ENCODE data around the gene IFNL2. TPM values are rescaled to one million over a fixed set of nuclear protein-coding genes. Genes with fewer than 3 reads are reported as not detected.
"Not testable (repeated sequence)": the region's sequence is repeated elsewhere in the genome, so short reads cannot be mapped to it uniquely, and the experiment has no call there.

IFNL2 gene
- total RNA-seq, 1 experiment from 2014 or later: not detected

- DNase-seq (ENCODE audit: low spot score): peak; percentile 28
Observed at GRCh38 chr19:39296055-39296645, 28.0 kb downstream of the IFNL2 start, which contains the start of gene IFNL1. Gene IFNL1 (plus strand): TSS chr19:39296407. CDS start chr19:39296422, 15 bp downstream.

- no peak for DNase-seq (ENCODE audit: low spot score)
Observed at GRCh38 chr19:39296906-39297305, 28.7 kb downstream of the IFNL2 start.

GRCh38 chr19:39297931-39298634 lies 29.9 kb downstream of the IFNL2 start:
- no peak for DNase-seq (ENCODE audit: low spot score)

- DNase-seq (ENCODE audit: low spot score): no peak
Observed at GRCh38 chr19:39299404-39299803, 31.2 kb downstream of the IFNL2 start.

- no peak for DNase-seq (ENCODE audit: low spot score)
Observed at GRCh38 chr19:39299832-39300231, 31.6 kb downstream of the IFNL2 start.

- no peak for DNase-seq (ENCODE audit: low spot score)
Observed at GRCh38 chr19:39301021-39301420, 32.8 kb downstream of the IFNL2 start.

GRCh38 chr19:39301562-39301961 lies 33.4 kb downstream of the IFNL2 start:
- no peak for DNase-seq (ENCODE audit: low spot score)

- DNase-seq (ENCODE audit: low spot score): no peak
Observed at GRCh38 chr19:39303373-39304184, 35.4 kb downstream of the IFNL2 start.

GRCh38 chr19:39304185-39304513 lies 36.0 kb downstream of the IFNL2 start:
- no peak for DNase-seq (ENCODE audit: low spot score)

GRCh38 chr19:39304701-39305571 lies 36.7 kb downstream of the IFNL2 start:
- DNase-seq (ENCODE audit: low spot score): no peak

- no peak for DNase-seq (ENCODE audit: low spot score)
Observed at GRCh38 chr19:39306075-39306474, 37.9 kb downstream of the IFNL2 start.

- no peak for DNase-seq (ENCODE audit: low spot score)
Observed at GRCh38 chr19:39307046-39307821, 39.0 kb downstream of the IFNL2 start.

GRCh38 chr19:39307822-39308530 lies 39.8 kb downstream of the IFNL2 start:
- DNase-seq (ENCODE audit: low spot score): no peak

GRCh38 chr19:39308531-39309304 lies 40.5 kb downstream of the IFNL2 start:
- peak; percentile 30 for DNase-seq (ENCODE audit: low spot score)

- DNase-seq (ENCODE audit: low spot score): not testable (repeated sequence)
Observed at GRCh38 chr19:39309305-39309670, 41.1 kb downstream of the IFNL2 start.

- no peak for DNase-seq (ENCODE audit: low spot score)
Observed at GRCh38 chr19:39310558-39311311, 42.5 kb downstream of the IFNL2 start.

GRCh38 chr19:39314016-39314728 lies 46.0 kb downstream of the IFNL2 start:
- DNase-seq (ENCODE audit: low spot score): no peak

- DNase-seq (ENCODE audit: low spot score): no peak
Observed at GRCh38 chr19:39315933-39316332, 47.7 kb downstream of the IFNL2 start.

All from HT-29 (cell line).